Fibroblast of mammary gland (primary cell): Measurements from ENCODE around the gene SNRNP70.

Experiments
- DNase-seq: peaks from one replicate; pipeline ENCODE4 v3.0.0-alpha.2; 2010; ENCODE audit warnings: low read depth
- H3K4me3 ChIP-seq: 2 replicates; pipeline ENCODE4 v1.5.1; 2011; ENCODE audit warnings: low read depth, mild to moderate bottlenecking, low read length, moderate library complexity; ENCODE audit not compliant: control insufficient read depth
- CTCF ChIP-seq: conservative IDR thresholded peaks from 2 replicates; pipeline ENCODE4 v1.5.1; 2011; ENCODE audit warnings: low read depth, low read length, inconsistent platforms; ENCODE audit not compliant: control insufficient read depth, insufficient read depth

SNRNP70 gene

GRCh38 chr19:49153167-49153809 lies 68.0 kb downstream of the SNRNP70 start:
- no peak for DNase-seq
- no peak for TF ChIP-seq CTCF
- no peak overlapping the region for H3K4me3 ChIP-seq

GRCh38 chr19:49154279-49154678 lies 69.0 kb downstream of the SNRNP70 start:
- H3K4me3 ChIP-seq = no peak overlapping the region
- no peak for TF ChIP-seq CTCF
- no peak for DNase-seq

GRCh38 chr19:49155005-49155819 lies 70.0 kb downstream of the SNRNP70 start, which contains the start of gene HRC:
Gene HRC (minus strand): TSS chr19:49155396. CDS start chr19:49155237, 159 bp downstream.
- no peak for TF ChIP-seq CTCF
- DNase-seq = no peak
- H3K4me3 ChIP-seq = no peak within 1 kb of the TSS

- TF ChIP-seq CTCF = no peak
- DNase-seq = no peak
- H3K4me3 ChIP-seq = no peak overlapping the region
Measured at GRCh38 chr19:49155820-49156346, 70.6 kb downstream of the SNRNP70 start.

- no peak for TF ChIP-seq CTCF
- peak; percentile 62 for DNase-seq
- H3K4me3 ChIP-seq = peak within 1 kb of the TSS; percentile 85
Measured at GRCh38 chr19:49157445-49158224, 72.4 kb downstream of the SNRNP70 start, which contains the start of gene TRPM4. Gene TRPM4 (plus strand): TSS chr19:49157792. CDS start chr19:49157867, 75 bp downstream.
